Measurements from ENCODE around the gene CARMIL1. TPM values are rescaled to one million over a fixed set of nuclear protein-coding genes. Genes with fewer than 3 reads are reported as not detected.

Gene CARMIL1
- total RNA-seq (1 to 10 TPM; 3.5 to 4.8 TPM), total RNA-seq (5.0 to 11.7 reads per million in 2 donors)

DNA sequence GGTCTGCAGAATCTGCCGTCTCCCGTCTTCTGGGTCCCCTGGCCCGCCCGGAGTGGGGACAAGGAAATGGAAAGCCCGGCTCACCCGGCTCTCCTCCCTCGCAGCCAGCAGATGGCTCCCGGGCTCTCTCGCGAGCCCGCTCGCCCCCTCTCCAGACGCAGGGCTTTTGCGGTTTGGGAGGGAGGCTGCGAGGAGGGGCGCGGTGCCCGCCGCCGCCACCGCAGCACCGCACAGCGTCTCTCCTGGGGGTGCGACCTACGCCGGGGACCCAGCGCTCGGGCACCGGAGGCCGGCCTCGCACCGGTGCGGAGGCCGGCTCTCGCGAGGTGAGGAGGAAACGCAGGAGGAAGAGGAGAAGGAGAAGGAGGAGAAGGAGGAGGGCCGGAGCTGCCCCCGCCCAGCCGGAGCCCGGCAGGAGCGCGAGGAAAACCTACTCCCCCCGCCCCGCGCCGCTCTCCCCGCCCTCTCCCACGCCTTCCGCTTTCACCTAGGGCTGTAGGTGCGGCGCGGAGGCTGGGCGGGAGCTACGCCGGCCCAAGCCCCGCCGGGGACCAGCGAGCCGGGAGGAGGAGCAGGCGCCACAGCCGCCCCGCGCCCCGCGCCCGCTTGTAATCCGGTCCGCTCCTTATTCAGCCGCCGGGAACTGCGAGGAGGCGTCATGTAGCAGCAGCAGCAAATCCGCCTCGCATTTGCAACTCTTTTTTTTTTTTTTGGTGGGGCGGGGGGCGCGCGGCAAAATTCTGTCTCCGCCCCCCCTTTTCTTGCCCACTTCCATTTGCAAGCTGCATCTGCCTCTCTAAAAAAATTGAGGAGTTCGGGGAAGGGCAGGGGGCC, at the start of gene CARMIL1:
Gene CARMIL1 (plus strand): TSS at position 461 of the 834 bp plus-strand sequence. CDS start 422 bp downstream, outside the sequence.
- Mint-ChIP-seq H3K4me3 (peak within 1 kb of the TSS; percentile 95), H3K36me3 (ENCODE audit: low read depth) (peaks cover 3% of the 10 kb centered on the region), H3K27ac (peak within 1 kb of the TSS; percentile 70), H3K4me1 (peaks cover 29% of the 10 kb centered on the region), H3K27me3 (peaks cover 18% of the 10 kb centered on the region)
- H3K9me3 ChIP-seq (ENCODE audit: control insufficient read depth, low read length, poor library complexity, severe bottlenecking): no peaks in the 10 kb centered on the region
- ATAC-seq: peak; percentile 76
- peak; percentile 43 to 60 (median 44) for DNase-seq

DNA sequence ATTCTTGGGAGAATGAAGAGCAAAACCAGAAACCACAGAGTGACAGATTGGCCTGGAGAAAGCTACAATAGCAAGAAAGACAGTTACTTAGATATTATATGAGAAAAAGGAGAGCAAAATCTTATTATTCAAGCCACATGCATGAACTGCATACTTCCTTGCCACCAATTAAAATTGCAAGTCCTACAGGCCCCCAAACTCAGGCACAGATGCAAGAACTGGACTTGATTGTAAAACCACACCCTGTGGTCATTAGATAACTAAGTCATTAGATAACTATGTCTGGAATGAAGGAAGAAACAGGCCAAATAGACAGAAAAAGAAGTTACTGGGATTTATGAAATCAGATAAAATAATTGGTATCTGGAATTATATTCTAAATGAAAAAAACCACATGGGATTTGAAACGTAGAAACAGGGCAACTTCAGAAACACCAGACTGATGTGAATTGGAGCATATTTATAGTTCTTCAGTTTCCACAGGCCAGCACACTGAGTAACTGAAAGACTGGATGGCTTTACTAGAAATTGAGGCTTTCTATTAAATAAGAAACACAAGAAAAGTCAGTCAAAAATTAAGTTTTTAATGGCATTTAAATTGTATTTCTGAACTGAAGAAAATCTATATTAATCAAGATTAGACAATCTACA, 49.4 kb upstream of the CARMIL1 start:
- no peak overlapping the region for H3K27ac Mint-ChIP-seq
- no peak for ATAC-seq
- H3K4me3 Mint-ChIP-seq: no peak overlapping the region

DNA sequence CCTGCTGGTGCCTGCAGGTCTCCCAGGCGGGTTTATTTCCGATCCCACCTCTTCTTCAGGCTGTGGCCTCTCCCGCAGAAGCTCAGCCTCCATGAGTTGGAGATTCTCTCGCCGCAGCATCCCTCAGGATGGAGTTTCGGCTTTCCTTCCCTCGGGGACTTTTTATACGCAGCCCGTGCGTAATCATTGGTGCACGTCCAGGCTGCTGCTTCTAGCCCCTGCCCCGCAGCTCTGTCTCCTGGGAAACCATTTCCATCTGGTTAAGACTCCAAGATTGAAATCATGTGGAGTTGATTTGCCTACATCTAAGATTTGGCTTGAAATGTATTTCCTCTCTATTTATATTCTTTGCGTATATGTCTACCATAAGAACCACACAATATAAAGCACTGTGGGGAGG, 46.7 kb upstream of the CARMIL1 start:
- peaks cover 2% of the 10 kb centered on the region for H3K4me1 Mint-ChIP-seq
- no peak overlapping the region for H3K27ac Mint-ChIP-seq
- ATAC-seq: no peak
- no peaks in the 10 kb centered on the region for H3K36me3 Mint-ChIP-seq (ENCODE audit: low read depth)
- no peaks in the 10 kb centered on the region for H3K9me3 ChIP-seq (ENCODE audit: control insufficient read depth, low read length, poor library complexity, severe bottlenecking)
- peaks cover 33% of the 10 kb centered on the region for H3K27me3 Mint-ChIP-seq
- DNase-seq: no peak
- H3K4me3 Mint-ChIP-seq: no peak overlapping the region

More for the DNA sequence above, 49.4 kb upstream of the CARMIL1 start:
- H3K9me3 ChIP-seq (ENCODE audit: control insufficient read depth, low read length, poor library complexity, severe bottlenecking): no peaks in the 10 kb centered on the region
- Mint-ChIP-seq H3K36me3 (ENCODE audit: low read depth) (no peaks in the 10 kb centered on the region), H3K27me3 (peaks cover 30% of the 10 kb centered on the region), H3K4me1 (peaks cover 2% of the 10 kb centered on the region)
- DNase-seq: no peak

DNA sequence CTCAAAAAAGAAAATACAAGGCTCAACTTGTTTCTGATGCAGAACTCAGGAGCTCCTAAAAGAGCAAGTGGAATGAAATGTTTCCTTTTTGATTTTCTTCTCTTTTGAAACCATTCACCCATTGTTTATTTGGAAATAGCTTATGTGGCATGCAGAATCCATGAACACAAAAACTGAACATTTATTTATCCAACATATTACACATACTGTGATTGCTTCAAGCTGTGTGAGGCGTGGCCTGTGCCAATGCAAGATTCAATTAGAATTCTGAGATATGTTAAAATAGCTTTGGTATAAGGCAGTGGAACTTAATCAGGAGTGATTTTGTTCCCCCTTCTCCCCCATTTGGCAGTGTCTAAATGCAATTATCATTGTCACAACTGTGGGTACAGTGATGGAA, 45.9 kb upstream of the CARMIL1 start:
- Mint-ChIP-seq H3K36me3 (ENCODE audit: low read depth) (no peaks in the 10 kb centered on the region), H3K4me3 (no peak overlapping the region), H3K27ac (no peak overlapping the region), H3K4me1 (no peaks in the 10 kb centered on the region), H3K27me3 (peaks cover 33% of the 10 kb centered on the region)
- DNase-seq: no peak
- ATAC-seq: no peak
- H3K9me3 ChIP-seq (ENCODE audit: control insufficient read depth, low read length, poor library complexity, severe bottlenecking): no peaks in the 10 kb centered on the region

DNA sequence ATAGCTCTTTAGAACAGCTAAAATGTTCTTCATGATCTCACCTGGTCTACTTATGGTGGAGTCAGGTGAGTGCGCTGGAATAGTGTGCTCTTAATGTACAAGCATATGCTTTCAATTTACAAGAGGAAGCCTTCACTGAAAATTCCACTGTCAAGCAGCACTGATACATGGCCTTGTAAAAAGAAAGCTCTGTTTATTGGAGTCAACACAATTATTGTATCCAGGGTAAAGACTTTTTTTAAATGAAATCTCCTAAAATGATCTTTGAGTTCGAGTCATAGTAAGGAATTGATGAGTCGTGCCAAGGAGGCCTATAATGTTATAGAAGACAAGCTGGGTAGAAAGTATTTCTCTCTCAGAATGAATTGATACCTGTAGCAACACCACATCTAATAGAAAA, 41.6 kb upstream of the CARMIL1 start:
- no peak overlapping the region for H3K4me3 Mint-ChIP-seq
- H3K27me3 Mint-ChIP-seq: peaks cover 25% of the 10 kb centered on the region
- no peaks in the 10 kb centered on the region for H3K4me1 Mint-ChIP-seq
- ATAC-seq (no peak), DNase-seq (no peak)
- no peaks in the 10 kb centered on the region for H3K36me3 Mint-ChIP-seq (ENCODE audit: low read depth)
- H3K9me3 ChIP-seq (ENCODE audit: control insufficient read depth, low read length, poor library complexity, severe bottlenecking): no peaks in the 10 kb centered on the region
- H3K27ac Mint-ChIP-seq: no peak overlapping the region

DNA sequence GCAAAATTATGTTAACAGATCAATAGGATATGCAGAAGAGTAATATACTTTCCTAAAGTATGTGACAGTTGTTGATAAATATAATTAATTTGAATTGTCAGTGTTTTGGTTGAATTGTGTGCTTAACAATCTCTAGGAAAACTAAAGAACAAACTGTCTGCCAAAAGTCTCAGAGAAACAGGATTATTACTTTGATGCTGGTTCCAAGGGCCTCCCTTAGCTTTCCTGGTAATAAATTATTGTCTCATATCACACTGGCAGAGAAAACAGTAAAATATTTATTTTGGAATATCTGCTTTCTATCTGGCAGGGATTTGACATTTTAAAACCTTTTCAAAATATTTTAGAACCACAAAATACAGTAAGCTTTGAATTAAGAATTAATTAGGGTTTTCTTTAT, 40.1 kb upstream of the CARMIL1 start:
- DNase-seq (no peak), ATAC-seq (no peak)
- peaks cover 16% of the 10 kb centered on the region for H3K27me3 Mint-ChIP-seq
- H3K4me3 Mint-ChIP-seq: no peak overlapping the region
- H3K36me3 Mint-ChIP-seq (ENCODE audit: low read depth): no peaks in the 10 kb centered on the region
- no peak overlapping the region for H3K27ac Mint-ChIP-seq
- no peaks in the 10 kb centered on the region for H3K9me3 ChIP-seq (ENCODE audit: control insufficient read depth, low read length, poor library complexity, severe bottlenecking)
- H3K4me1 Mint-ChIP-seq: no peaks in the 10 kb centered on the region

DNA sequence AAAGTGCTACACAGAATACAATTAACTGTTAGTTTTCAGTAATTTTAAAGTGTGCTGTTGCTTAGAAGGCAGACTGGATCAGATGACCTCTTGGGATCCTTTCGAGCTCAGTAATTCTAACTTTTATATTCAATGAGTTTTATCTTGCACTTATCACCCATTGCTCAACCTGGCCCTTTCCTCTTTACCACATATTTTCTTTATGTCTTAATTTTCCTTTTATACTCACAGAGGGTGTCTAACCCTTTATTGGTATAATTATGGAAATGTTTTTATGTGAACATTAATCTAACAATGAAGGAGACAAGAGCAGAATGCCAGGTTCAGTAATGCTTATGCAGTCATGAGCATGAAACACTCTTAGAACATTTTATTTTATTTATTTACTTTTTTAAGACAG, 39.7 kb upstream of the CARMIL1 start:
- no peak for DNase-seq
- peaks cover 18% of the 10 kb centered on the region for H3K27me3 Mint-ChIP-seq
- ATAC-seq: no peak
- no peaks in the 10 kb centered on the region for H3K9me3 ChIP-seq (ENCODE audit: control insufficient read depth, low read length, poor library complexity, severe bottlenecking)
- H3K4me1 Mint-ChIP-seq: no peaks in the 10 kb centered on the region
- H3K27ac Mint-ChIP-seq: no peak overlapping the region
- H3K4me3 Mint-ChIP-seq: no peak overlapping the region
- H3K36me3 Mint-ChIP-seq (ENCODE audit: low read depth): no peaks in the 10 kb centered on the region

DNA sequence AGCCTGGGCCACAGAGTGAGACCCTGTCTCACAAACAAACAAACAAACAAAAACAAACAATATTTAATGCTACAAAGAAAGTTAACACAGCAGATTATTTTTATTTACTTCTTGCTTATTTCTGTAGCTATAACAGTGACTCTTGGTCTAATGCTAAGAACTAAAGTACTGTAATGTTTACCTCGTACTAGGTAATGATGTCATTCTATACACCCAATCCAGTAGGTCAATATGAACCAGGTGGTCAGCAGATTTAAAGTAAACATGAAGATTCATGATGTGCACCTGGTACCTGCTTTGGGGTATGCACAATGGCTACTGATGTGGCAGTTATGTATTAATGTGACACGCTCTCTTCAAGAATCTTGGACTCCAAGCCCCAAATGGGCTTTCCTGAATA, 36.6 kb upstream of the CARMIL1 start:
- ATAC-seq: no peak
- no peaks in the 10 kb centered on the region for H3K9me3 ChIP-seq (ENCODE audit: control insufficient read depth, low read length, poor library complexity, severe bottlenecking)
- Mint-ChIP-seq H3K36me3 (ENCODE audit: low read depth) (no peaks in the 10 kb centered on the region), H3K4me3 (no peak overlapping the region), H3K4me1 (no peaks in the 10 kb centered on the region), H3K27me3 (peaks cover 11% of the 10 kb centered on the region), H3K27ac (peak overlapping the region; percentile 54)
- no peak for DNase-seq

DNA sequence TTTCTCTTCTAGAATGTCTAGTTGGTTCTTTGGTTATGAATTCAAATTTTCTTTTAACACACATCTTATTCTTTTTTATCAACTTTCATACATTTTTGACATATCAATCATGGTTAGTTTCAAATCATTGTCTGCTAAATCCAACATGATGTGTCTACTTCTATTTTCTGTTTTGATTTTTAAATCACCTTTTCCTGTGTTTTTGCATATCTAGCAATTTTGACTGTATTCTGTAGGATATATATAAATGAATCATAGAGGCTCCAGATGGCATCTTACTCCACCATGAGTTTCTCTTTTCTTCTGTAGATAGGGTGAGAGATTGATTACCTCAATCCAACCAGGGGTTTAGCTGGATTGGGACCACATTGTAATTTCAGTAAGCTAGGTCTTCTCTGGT, 34.3 kb upstream of the CARMIL1 start:
- H3K4me3 Mint-ChIP-seq: no peak overlapping the region
- H3K9me3 ChIP-seq (ENCODE audit: control insufficient read depth, low read length, poor library complexity, severe bottlenecking): no peaks in the 10 kb centered on the region
- DNase-seq (no peak), ATAC-seq (no peak)
- no peaks in the 10 kb centered on the region for H3K36me3 Mint-ChIP-seq (ENCODE audit: low read depth)
- H3K4me1 Mint-ChIP-seq: no peaks in the 10 kb centered on the region
- H3K27ac Mint-ChIP-seq: no peak overlapping the region
- peaks cover 11% of the 10 kb centered on the region for H3K27me3 Mint-ChIP-seq

DNA sequence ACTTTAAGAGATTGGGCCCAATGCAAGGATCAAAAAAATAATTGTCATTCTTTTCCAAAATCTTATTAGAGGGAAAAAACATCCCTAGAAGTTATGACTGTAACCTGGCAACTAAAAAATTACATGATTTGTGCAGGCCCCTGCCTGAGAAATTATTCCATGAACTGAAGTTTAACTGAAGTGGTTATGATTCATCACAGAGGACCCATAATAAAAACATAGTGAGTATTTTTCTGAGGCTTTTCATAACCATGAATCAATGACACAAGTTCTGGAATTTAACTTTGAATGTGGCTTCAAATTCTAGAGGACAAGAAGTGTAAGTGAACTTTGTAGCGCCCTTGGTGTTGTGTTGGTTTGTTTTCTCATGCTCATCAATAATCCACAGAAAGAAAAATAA, 31.1 kb upstream of the CARMIL1 start:
- peaks cover 27% of the 10 kb centered on the region for H3K27me3 Mint-ChIP-seq
- DNase-seq: no peak
- peaks cover 5% of the 10 kb centered on the region for H3K36me3 Mint-ChIP-seq (ENCODE audit: low read depth)
- no peak for ATAC-seq
- no peak overlapping the region for H3K27ac Mint-ChIP-seq
- H3K4me3 Mint-ChIP-seq: no peak overlapping the region
- no peaks in the 10 kb centered on the region for H3K4me1 Mint-ChIP-seq
- H3K9me3 ChIP-seq (ENCODE audit: control insufficient read depth, low read length, poor library complexity, severe bottlenecking): no peaks in the 10 kb centered on the region

DNA sequence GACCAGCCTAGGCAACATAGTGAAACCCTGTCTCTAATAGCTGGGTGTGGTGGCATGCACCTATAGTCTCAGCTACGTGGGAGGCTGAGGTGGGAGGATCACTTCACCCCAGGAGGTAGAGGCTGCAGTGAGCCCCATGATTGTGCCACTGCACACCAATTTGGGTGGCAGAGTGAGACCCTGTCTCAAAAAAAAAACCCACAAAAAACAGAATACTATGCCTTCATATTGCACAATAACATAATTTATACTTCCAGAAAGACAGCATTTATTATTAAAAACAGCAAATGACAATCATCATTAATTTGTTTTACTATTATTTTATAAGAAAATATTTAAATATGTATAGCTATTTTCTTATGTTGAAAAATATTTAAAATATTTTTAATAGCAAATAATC, 30.0 kb upstream of the CARMIL1 start:
- no peaks in the 10 kb centered on the region for H3K9me3 ChIP-seq (ENCODE audit: control insufficient read depth, low read length, poor library complexity, severe bottlenecking)
- DNase-seq (no peak), ATAC-seq (no peak)
- H3K27me3 Mint-ChIP-seq: peaks cover 32% of the 10 kb centered on the region
- no peaks in the 10 kb centered on the region for H3K4me1 Mint-ChIP-seq
- peaks cover 5% of the 10 kb centered on the region for H3K36me3 Mint-ChIP-seq (ENCODE audit: low read depth)
- H3K4me3 Mint-ChIP-seq: no peak overlapping the region
- H3K27ac Mint-ChIP-seq: no peak overlapping the region

DNA sequence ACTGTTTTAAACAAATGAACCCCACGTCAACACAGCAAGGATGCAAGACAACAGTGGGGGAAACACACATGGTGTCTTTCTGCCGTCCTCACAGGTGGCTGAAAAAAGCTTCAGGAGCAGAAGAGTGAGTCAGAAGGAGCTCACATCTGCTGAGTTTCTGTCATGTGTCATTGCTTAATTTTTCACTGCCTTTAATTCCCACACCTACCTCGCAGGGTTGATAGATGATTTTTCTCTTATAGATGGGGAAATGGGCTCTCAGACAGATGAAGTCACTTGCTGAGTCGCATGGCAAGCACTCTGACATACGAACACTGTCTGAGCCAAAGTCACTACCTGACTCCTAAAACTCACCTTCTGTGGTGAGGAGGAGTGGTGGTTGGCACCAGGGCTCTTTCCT, 28.3 kb upstream of the CARMIL1 start:
- ATAC-seq: no peak
- no peak overlapping the region for H3K4me3 Mint-ChIP-seq

DNA sequence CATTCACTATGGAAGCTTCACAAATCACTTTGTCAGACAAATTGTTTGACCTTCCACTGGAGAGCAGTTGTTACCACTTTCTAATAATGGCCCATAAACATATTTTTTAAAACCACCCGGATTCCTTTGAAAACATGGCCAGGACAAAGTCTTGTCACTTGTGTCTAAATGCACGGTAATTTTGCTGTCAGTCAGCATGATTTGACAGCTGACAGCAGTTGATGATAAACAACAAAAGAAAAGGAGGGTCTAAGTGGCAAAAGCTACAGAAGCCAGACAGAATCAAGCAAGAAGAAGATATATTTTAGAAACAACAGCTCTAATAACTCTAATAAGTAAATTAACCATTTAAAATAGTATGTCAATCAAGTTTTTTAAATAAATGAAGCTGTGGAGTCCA, 27.7 kb upstream of the CARMIL1 start:
- ATAC-seq (no peak), DNase-seq (no peak)
- Mint-ChIP-seq H3K4me3 (no peak overlapping the region), H3K27ac (no peak overlapping the region), H3K4me1 (no peaks in the 10 kb centered on the region), H3K27me3 (peaks cover 26% of the 10 kb centered on the region), H3K36me3 (ENCODE audit: low read depth) (peaks cover 8% of the 10 kb centered on the region)
- no peaks in the 10 kb centered on the region for H3K9me3 ChIP-seq (ENCODE audit: control insufficient read depth, low read length, poor library complexity, severe bottlenecking)

More for the DNA sequence above, 28.3 kb upstream of the CARMIL1 start:
- no peaks in the 10 kb centered on the region for H3K4me1 Mint-ChIP-seq
- DNase-seq: no peak
- no peak overlapping the region for H3K27ac Mint-ChIP-seq
- no peaks in the 10 kb centered on the region for H3K9me3 ChIP-seq (ENCODE audit: control insufficient read depth, low read length, poor library complexity, severe bottlenecking)
- H3K27me3 Mint-ChIP-seq: peaks cover 22% of the 10 kb centered on the region
- H3K36me3 Mint-ChIP-seq (ENCODE audit: low read depth): peaks cover 5% of the 10 kb centered on the region
